Dermis microvascular lymphatic vessel endothelial cell (primary cell): ENCODE measurements around the gene OR4N2. TPM values are rescaled to one million over a fixed set of nuclear protein-coding genes. Genes with fewer than 3 reads are reported as not detected.
"Not testable (repeated sequence)": the region's sequence is repeated elsewhere in the genome, so short reads cannot be mapped to it uniquely, and the experiment has no call there.

ENCODE experiments used
- DNase-seq, 2 donors: peaks; one replicate each; pipeline versions ENCODE4 v3.0.0 to v3.0.0-alpha.2; 2010; ENCODE audit warnings: low read depth in 2 of 2
- total RNA-seq: library from RNA; depleted of rRNA; stranded (reverse); fragments of >200 nt; gene quantifications from 2 replicates; pipeline ENCODE4 v1.2.1, GENCODE V29; 2014

OR4N2 gene
- not detected in 2 replicates for total RNA-seq

GRCh38 chr14:19803470-19803869 lies at the start of gene OR4N2:
Gene OR4N2 (plus strand): TSS chr14:19803770. CDS start chr14:19827449, 23,679 bp downstream.
- not testable (repeated sequence) for DNase-seq

GRCh38 chr14:19754172-19754571 lies 49.4 kb upstream of the OR4N2 start:
- no peak for DNase-seq

DNA sequence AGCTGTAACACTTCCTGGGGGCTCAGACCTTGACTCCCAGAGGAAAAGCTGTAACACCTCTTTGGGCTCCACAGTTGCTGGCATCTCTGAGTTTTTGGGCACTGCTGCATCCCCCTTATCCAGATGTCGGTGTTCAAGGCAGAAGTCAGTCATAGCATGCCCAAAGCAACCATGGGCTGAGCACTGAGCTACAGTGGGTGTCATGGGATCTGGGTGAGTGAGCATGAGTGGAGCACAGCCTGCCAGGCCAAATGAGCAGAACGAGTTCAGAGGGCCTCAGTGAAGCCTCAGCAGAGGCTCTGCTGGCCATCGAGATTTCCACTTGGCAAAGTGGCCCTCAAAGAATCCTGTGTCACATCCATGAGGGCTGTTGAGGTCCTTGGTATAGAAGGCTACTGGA lies 32.1 kb upstream of the OR4N2 start:
- not testable (repeated sequence) for DNase-seq

GRCh38 chr14:19771895-19772430 lies 31.6 kb upstream of the OR4N2 start:
- no peak for DNase-seq

DNA sequence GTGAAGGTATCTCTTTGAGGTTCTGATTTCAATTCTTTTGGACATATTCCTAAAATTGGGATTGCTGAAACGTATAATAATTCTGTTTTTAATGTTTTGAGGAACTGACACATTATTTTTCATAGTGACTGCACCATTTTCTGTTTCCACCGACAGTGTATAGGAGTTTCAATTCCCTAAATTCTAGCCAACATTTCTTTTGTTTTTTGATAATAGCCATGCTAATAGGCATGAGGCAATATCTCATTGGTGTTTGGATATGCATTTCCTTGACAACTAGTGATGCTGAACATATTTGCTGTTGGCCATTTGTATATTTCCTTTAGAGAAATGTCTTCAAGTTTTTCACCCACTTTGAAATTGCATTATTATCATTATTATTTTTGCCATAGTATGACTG lies 31.1 kb upstream of the OR4N2 start:
- DNase-seq, result not testable (repeated sequence)

- not testable (repeated sequence) for DNase-seq
Measured at GRCh38 chr14:19773204-19773603, 30.4 kb upstream of the OR4N2 start, which contains the start of gene OR4M1. Gene OR4M1 (plus strand): TSS chr14:19773504. CDS start chr14:19780323, 6,819 bp downstream.

DNA sequence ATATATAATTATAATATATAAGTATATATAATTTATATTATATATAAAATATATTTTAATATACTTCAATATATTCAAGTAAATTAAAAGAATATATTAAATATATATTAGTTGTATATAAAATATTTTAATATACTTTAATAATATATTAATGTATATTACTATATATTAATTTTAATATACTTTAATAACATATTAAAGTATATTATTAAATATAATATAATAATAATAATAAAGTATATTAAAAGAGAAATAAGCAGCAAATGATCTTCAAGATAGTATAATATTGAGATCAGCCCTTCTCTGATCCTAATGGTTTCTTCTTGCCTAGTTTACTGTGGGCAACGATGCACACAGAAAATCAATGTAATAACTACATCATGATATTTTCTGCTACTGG lies 28.0 kb upstream of the OR4N2 start:
- DNase-seq, result no peak

DNA sequence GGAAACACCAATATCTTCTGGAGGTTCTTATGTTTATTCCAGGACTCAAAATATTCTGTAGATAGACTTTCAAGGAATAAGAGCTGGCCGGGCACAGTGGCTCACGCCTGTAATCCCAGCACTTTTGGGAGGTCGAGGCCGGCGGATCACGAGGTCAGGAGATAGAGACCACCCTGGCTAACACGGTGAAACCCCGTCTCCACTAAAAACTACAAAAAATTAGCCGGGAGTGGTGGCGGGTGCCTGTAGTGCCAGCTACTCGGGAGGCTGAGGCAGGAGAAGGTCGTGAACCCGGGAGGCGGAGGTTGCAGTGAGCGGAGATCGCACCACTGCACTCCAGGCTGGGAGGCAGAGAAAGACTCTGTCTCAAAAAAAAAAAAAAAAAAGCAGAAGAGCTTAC lies 17.7 kb upstream of the OR4N2 start:
- not testable (repeated sequence) for DNase-seq

GRCh38 chr14:19787318-19787717 lies 16.3 kb upstream of the OR4N2 start:
- DNase-seq, result not testable (repeated sequence)

GRCh38 chr14:19788150-19788549 lies 15.4 kb upstream of the OR4N2 start:
- DNase-seq, result not testable (repeated sequence)

GRCh38 chr14:19796520-19797108 lies 7.0 kb upstream of the OR4N2 start:
- not testable (repeated sequence) for DNase-seq

DNA sequence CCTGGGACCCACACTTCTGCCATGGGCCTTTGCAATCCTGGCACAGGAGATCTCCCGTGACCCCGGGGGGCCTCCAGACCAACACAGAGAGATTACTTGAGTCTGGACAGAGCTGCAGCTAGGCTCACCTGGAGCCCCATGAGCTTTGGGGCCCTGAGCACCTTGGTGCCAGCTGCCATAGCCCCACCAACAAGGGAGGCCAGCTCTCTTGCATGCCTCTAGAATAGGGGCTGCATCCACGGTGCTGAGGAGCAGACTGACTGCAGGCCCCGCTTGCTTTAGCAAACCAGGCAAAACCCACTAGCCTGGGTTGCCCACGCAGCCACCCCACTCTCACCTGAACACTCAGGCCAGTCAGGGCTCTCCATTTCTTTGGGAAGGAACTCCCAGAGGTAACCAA lies 3.7 kb upstream of the OR4N2 start:
- no peak for DNase-seq

DNA sequence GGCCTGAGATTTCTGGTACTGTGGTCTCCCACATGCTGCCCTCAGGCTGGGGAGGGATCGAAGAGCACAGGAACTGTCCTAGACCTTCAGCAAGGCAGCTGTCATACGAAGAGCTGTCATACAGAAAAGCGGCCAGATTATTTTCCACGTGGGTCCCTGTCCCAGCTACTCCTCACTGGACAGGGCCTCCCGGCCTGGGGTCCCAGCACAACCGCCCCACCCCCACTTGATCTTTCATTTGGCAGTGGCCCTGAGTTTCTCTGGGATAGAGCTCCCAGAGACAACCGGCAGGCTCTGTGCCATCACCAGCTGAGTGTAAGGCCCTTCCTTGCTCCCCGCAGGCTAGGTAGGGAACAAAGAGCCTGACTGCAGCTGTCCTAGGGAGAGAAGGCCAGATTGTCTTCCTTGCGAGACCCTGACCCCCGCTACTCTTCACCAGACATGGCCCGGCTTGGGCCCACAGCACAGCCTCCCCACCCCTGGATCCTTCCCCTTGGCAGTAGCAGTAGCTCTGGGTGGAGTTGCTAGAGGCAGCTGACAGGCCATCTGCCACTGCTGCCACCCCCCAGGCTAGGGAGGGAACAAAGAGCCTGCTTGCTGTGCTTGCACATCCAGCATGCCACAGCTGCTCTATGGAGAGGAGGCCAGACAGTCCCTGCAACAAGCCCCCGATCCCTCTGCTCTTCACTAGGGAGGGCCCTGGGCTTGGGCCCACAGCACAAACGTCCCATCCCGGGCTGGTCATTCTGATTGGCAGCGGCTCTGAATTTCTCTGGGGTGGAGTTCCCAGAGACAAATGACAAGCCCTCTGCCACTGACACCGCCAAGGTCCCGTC lies 3.1 kb upstream of the OR4N2 start:
- no peak for DNase-seq

DNA sequence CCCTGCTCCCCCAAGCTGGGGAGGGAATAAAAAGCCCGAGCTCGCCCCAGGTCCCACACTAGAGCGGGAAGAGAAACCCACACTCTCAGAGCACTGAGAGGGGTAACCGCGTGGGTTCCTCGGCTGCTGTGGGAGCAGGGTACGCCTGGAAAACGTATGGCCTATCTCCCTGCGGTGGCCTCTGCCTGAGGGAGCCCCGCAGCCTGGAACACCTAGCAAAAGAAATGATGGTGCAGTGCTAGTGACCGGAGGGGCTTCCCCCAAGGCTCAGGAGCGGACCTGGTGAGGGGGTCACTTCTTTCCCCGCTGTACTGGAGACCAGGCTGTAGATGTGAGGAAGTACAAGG lies 2.5 kb upstream of the OR4N2 start:
- no peak for DNase-seq

GRCh38 chr14:19813171-19813920 lies 9.8 kb downstream of the OR4N2 start:
- DNase-seq, result not testable (repeated sequence)

DNA sequence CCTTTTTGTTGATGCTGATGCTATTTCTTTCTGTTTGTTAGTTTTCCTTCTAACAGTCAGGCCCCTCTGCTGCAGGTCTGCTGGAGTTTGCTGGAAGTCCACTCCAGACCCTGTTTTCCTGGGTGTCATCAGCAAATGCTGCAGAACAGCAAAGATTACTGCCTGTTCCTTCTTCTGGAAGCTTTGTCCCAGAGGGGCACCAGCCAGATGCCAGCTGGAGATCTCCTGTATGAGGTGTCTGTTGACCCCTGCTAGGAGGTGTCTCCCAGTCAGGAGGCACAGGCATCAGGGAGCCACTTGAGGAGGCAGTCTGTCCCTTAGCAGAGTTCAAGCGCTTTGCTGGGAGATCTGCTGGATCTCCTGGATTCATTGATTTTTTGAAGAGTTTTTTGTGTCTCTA lies 16.3 kb downstream of the OR4N2 start:
- DNase-seq, result not testable (repeated sequence)

- DNase-seq, result not testable (repeated sequence)
Measured at GRCh38 chr14:19821016-19821415, 17.4 kb downstream of the OR4N2 start.

GRCh38 chr14:19823178-19823577 lies 19.6 kb downstream of the OR4N2 start:
- DNase-seq, result no peak

DNA sequence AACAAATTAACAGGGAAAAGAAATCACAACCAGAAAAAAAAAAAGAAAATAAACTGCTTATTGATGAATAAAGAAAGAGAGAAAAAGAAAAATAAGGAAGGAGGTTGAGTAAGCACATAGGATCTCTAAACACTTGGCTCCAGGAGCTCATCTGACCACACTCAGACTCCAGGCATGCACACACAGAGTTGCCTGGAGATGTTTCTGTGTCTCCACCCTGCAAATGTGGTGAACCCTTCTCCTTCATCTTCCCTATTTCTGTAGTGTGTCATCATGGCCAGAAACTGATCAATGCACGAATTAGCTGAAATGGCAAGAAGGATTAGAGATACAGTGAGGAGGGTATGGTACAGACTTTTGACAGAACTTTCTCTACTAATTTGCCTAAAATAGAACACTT lies 20.2 kb downstream of the OR4N2 start:
- no peak for DNase-seq

- not testable (repeated sequence) for DNase-seq
Measured at GRCh38 chr14:19827626-19828244, 24.2 kb downstream of the OR4N2 start.

DNA sequence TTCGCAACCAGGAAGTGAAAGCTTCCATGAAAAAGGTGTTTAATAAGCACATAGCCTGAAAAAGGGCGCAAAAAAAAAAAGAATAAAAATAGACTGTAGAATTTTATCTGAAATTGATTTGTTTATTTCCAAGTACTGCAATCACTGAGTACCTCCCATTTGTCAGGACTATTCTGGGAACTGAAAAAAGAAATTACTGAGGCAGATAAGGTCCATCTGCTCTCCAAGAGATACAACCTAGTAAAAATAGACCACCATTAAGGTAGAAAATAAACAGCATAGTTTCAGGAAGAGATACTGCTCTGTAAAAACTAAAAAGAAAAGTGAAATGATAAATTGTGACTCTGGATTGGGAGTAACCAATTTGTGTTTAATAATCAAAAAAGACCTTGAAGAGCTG lies 24.7 kb downstream of the OR4N2 start:
- DNase-seq, result no peak
